Hippocampal formation (tissue), 2 donors: Measurements from ENCODE around the gene ZNF658.
"Not testable (repeated sequence)": the region's sequence is repeated elsewhere in the genome, so short reads cannot be mapped to it uniquely, and the experiment has no call there.

Experiments used
- DNase-seq, 2 donors: peaks; one replicate each; lab custom pipeline; 2025; lab: John Stamatoyannopoulos, UW

Gene ZNF658

GRCh38 chr9:66900490-66901131 is at the start of gene ZNF658:
TSS of gene ZNF658 (plus strand) at chr9:66900725. CDS start at chr9:66903562, 2,837 bp downstream.
- DNase-seq: not testable (repeated sequence)

- not testable (repeated sequence) for DNase-seq
Measured at GRCh38 chr9:66861732-66862131, 38.8 kb upstream of the ZNF658 start.

- DNase-seq: not testable (repeated sequence)
Measured at GRCh38 chr9:66868660-66869059, 31.9 kb upstream of the ZNF658 start.

- not testable (repeated sequence) for DNase-seq
Measured at GRCh38 chr9:66880605-66881004, 19.9 kb upstream of the ZNF658 start.

- not testable (repeated sequence) for DNase-seq
Measured at GRCh38 chr9:66881847-66882246, 18.7 kb upstream of the ZNF658 start.

- DNase-seq: not testable (repeated sequence)
Measured at GRCh38 chr9:66890334-66890733, 10.2 kb upstream of the ZNF658 start.

GRCh38 chr9:66901141-66901540 is 616 bp downstream of the ZNF658 start:
- not testable (repeated sequence) for DNase-seq

GRCh38 chr9:66909560-66909959 is 9.0 kb downstream of the ZNF658 start:
- DNase-seq: not testable (repeated sequence)

GRCh38 chr9:66920072-66920471 is 19.5 kb downstream of the ZNF658 start:
- not testable (repeated sequence) for DNase-seq

- DNase-seq: not testable (repeated sequence)
Measured at GRCh38 chr9:66936194-66936870, 35.8 kb downstream of the ZNF658 start.

- not testable (repeated sequence) for DNase-seq
Measured at GRCh38 chr9:66937662-66938061, 37.1 kb downstream of the ZNF658 start.

GRCh38 chr9:66938322-66938721 is 37.8 kb downstream of the ZNF658 start:
- DNase-seq: not testable (repeated sequence)

GRCh38 chr9:66939878-66940830 is 39.6 kb downstream of the ZNF658 start:
- not testable (repeated sequence) for DNase-seq

GRCh38 chr9:66942400-66943155 is 42.1 kb downstream of the ZNF658 start:
- DNase-seq: not testable (repeated sequence)

- not testable (repeated sequence) for DNase-seq
Measured at GRCh38 chr9:66952576-66952975, 52.1 kb downstream of the ZNF658 start.
